Mesendoderm (in vitro differentiated cells): ENCODE results near the gene HGFAC.

Source experiments
- DNase-seq: peaks from one replicate; pipeline ENCODE4 v3.0.0; 2013
- H2AK5ac ChIP-seq: 2 replicates; pipeline ENCODE4 v1.6.1; 2013; ENCODE audit warnings: low read length, inconsistent platforms
- H2BK120ac ChIP-seq: 2 replicates; pipeline ENCODE4 v1.6.1; 2013; ENCODE audit warnings: low read depth, mild to moderate bottlenecking, low read length, moderate library complexity, mixed read lengths
- H2BK15ac ChIP-seq: replicated peaks from 2 replicates; pipeline ENCODE4 v1.6.1; 2013; ENCODE audit warnings: low read depth, mild to moderate bottlenecking, moderate library complexity
- H2BK5ac ChIP-seq: 2 replicates; pipeline ENCODE4 v1.6.1; 2013; ENCODE audit warnings: low read length, inconsistent platforms
- H3K18ac ChIP-seq: 2 replicates; pipeline ENCODE4 v1.6.1; 2013; ENCODE audit warnings: mild to moderate bottlenecking, low read length, mixed read lengths
- H3K23ac ChIP-seq: one replicate; pipeline ENCODE4 v1.6.1; 2013; ENCODE audit warnings: low read length
- H3K27ac ChIP-seq: 2 replicates; pipeline ENCODE4 v1.5.1; 2013; ENCODE audit warnings: low read depth, mild to moderate bottlenecking, inconsistent platforms, low read length, moderate library complexity
- H3K27me3 ChIP-seq: 2 replicates; pipeline ENCODE4 v1.6.1; 2013; ENCODE audit warnings: low read length, control low read depth, mild to moderate bottlenecking, inconsistent platforms; ENCODE audit not compliant: insufficient read depth, poor library complexity
- H3K36me3 ChIP-seq: 2 replicates; pipeline ENCODE4 v1.6.1; 2013; ENCODE audit warnings: low read length, inconsistent platforms; ENCODE audit not compliant: control insufficient read depth, insufficient read depth
- H3K4ac ChIP-seq: one replicate; pipeline ENCODE4 v1.6.1; 2013; ENCODE audit warnings: low read depth, mild to moderate bottlenecking, low read length, moderate library complexity
- H3K4me1 ChIP-seq: 2 replicates; pipeline ENCODE4 v1.6.1; 2013; ENCODE audit warnings: low read depth, low read length, inconsistent platforms; ENCODE audit not compliant: control insufficient read depth
- H3K4me2 ChIP-seq: 2 replicates; pipeline ENCODE4 v1.6.1; 2013; ENCODE audit warnings: low read length
- H3K4me3 ChIP-seq: 2 replicates; pipeline ENCODE4 v1.5.1; 2013; ENCODE audit warnings: mild to moderate bottlenecking, low read length
- H3K56ac ChIP-seq: one replicate; pipeline ENCODE4 v1.6.1; 2013; ENCODE audit warnings: low read length
- H3K79me1 ChIP-seq: 2 replicates; pipeline ENCODE4 v1.6.1; 2013; ENCODE audit warnings: low read length, inconsistent platforms
- H3K79me2 ChIP-seq: 2 replicates; pipeline ENCODE4 v1.6.1; 2013; ENCODE audit warnings: mild to moderate bottlenecking, low read length; ENCODE audit not compliant: control insufficient read depth, insufficient read depth
- H3K9ac ChIP-seq: 2 replicates; pipeline ENCODE4 v1.6.1; 2013; ENCODE audit warnings: low read length, inconsistent platforms
- H4K5ac ChIP-seq: one replicate; pipeline ENCODE4 v1.6.1; 2013; ENCODE audit warnings: low read length
- H4K8ac ChIP-seq: one replicate; pipeline ENCODE4 v1.6.1; 2013; ENCODE audit warnings: low read depth, mild to moderate bottlenecking, control low read depth, low read length, moderate library complexity
- WGBS: extraction: QIAGEN DNeasy Blood & Tissue Kit; methylation state at CpG from one replicate; pipeline ENCODE4 v1.1.7; 2013; ENCODE audit warnings: low lambda C conversion rate, missing lambda C conversion rate; ENCODE audit not compliant: insufficient coverage; ENCODE audit errors: extremely low coverage; 5-methylcytosine and 5-hydroxymethylcytosine counted together

Gene HGFAC

GRCh38 chr4:3434881-3435685 lies 6.7 kb upstream of the HGFAC start:
- Histone ChIP-seq H3K79me2 (no peaks in the 10 kb centered on the region), H2BK15ac (no peak overlapping the region), H3K4ac (no peak overlapping the region), H3K4me2 (no peak overlapping the region), H3K79me1 (no peaks in the 10 kb centered on the region), H3K23ac (no peak overlapping the region), H4K8ac (no peak overlapping the region), H4K5ac (no peak overlapping the region), H2AK5ac (no peak overlapping the region), H2BK120ac (no peak overlapping the region), H3K27ac (no peak overlapping the region), H2BK5ac (no peak overlapping the region), H3K4me3 (no peak overlapping the region), H3K27me3 (no peaks in the 10 kb centered on the region), H3K56ac (no peak overlapping the region), H3K36me3 (no peaks in the 10 kb centered on the region), H3K9ac (no peak overlapping the region), H3K4me1 (no peaks in the 10 kb centered on the region), H3K18ac (no peak overlapping the region)
- WGBS: no CpG with 5 or more reads among the region's 16 CpGs
- DNase-seq: peak; percentile 34

- H3K23ac ChIP-seq: no peak overlapping the region
- H3K36me3 ChIP-seq: no peaks in the 10 kb centered on the region
- H4K5ac ChIP-seq: no peak overlapping the region
- no peak overlapping the region for H3K56ac ChIP-seq
- H4K8ac ChIP-seq: no peak overlapping the region
- no peaks in the 10 kb centered on the region for H3K79me2 ChIP-seq
- DNase-seq: no peak
- no peak overlapping the region for H2AK5ac ChIP-seq
- no peak overlapping the region for H3K18ac ChIP-seq
- no peaks in the 10 kb centered on the region for H3K4me1 ChIP-seq
- H2BK15ac ChIP-seq: no peak overlapping the region
- no peaks in the 10 kb centered on the region for H3K79me1 ChIP-seq
- no peak overlapping the region for H2BK120ac ChIP-seq
- no peak overlapping the region for H3K9ac ChIP-seq
- no peak overlapping the region for H3K4ac ChIP-seq
- no CpG with 5 or more reads among the region's 4 CpGs for WGBS
- no peaks in the 10 kb centered on the region for H3K27me3 ChIP-seq
- H3K4me2 ChIP-seq: no peak overlapping the region
- no peak overlapping the region for H2BK5ac ChIP-seq
- no peak overlapping the region for H3K4me3 ChIP-seq
- no peak overlapping the region for H3K27ac ChIP-seq
Observed at GRCh38 chr4:3435686-3435956, 6.1 kb upstream of the HGFAC start.

GRCh38 chr4:3436048-3436797 lies 5.5 kb upstream of the HGFAC start:
- Histone ChIP-seq H3K27ac (no peak overlapping the region), H2AK5ac (no peak overlapping the region), H4K8ac (no peak overlapping the region), H2BK120ac (no peak overlapping the region), H3K36me3 (no peaks in the 10 kb centered on the region), H3K18ac (no peak overlapping the region), H3K79me1 (no peaks in the 10 kb centered on the region), H3K23ac (no peak overlapping the region), H3K56ac (no peak overlapping the region), H3K4me1 (no peaks in the 10 kb centered on the region), H4K5ac (no peak overlapping the region), H2BK5ac (no peak overlapping the region), H3K9ac (no peak overlapping the region), H3K4ac (no peak overlapping the region), H3K4me3 (no peak overlapping the region), H3K4me2 (no peak overlapping the region), H2BK15ac (no peak overlapping the region), H3K79me2 (no peaks in the 10 kb centered on the region), H3K27me3 (no peaks in the 10 kb centered on the region)
- no CpG with 5 or more reads among the region's 22 CpGs for WGBS
- no peak for DNase-seq

- H3K18ac ChIP-seq: no peak overlapping the region
- H3K9ac ChIP-seq: no peak overlapping the region
- H2AK5ac ChIP-seq: no peak overlapping the region
- no peaks in the 10 kb centered on the region for H3K27me3 ChIP-seq
- no peak overlapping the region for H3K4me2 ChIP-seq
- H3K79me1 ChIP-seq: no peaks in the 10 kb centered on the region
- WGBS: no CpG with 5 or more reads among the region's 19 CpGs
- no peak overlapping the region for H3K27ac ChIP-seq
- no peak overlapping the region for H2BK15ac ChIP-seq
- no peak overlapping the region for H3K4ac ChIP-seq
- H3K4me1 ChIP-seq: no peaks in the 10 kb centered on the region
- no peaks in the 10 kb centered on the region for H3K79me2 ChIP-seq
- no peak overlapping the region for H3K4me3 ChIP-seq
- H2BK120ac ChIP-seq: no peak overlapping the region
- no peak overlapping the region for H3K56ac ChIP-seq
- H2BK5ac ChIP-seq: no peak overlapping the region
- H4K5ac ChIP-seq: no peak overlapping the region
- H3K36me3 ChIP-seq: no peaks in the 10 kb centered on the region
- H4K8ac ChIP-seq: no peak overlapping the region
- H3K23ac ChIP-seq: no peak overlapping the region
- no peak for DNase-seq
Observed at GRCh38 chr4:3436798-3437581, 4.8 kb upstream of the HGFAC start.

- no peak for DNase-seq
- no peak overlapping the region for H3K4me2 ChIP-seq
- no peak overlapping the region for H3K4me3 ChIP-seq
- no peak overlapping the region for H4K8ac ChIP-seq
- H3K27ac ChIP-seq: no peak overlapping the region
- H3K4ac ChIP-seq: no peak overlapping the region
- H2BK5ac ChIP-seq: no peak overlapping the region
- H4K5ac ChIP-seq: no peak overlapping the region
- no peaks in the 10 kb centered on the region for H3K79me2 ChIP-seq
- H3K79me1 ChIP-seq: no peaks in the 10 kb centered on the region
- no peaks in the 10 kb centered on the region for H3K27me3 ChIP-seq
- no peak overlapping the region for H3K56ac ChIP-seq
- H2BK15ac ChIP-seq: no peak overlapping the region
- H3K23ac ChIP-seq: no peak overlapping the region
- no peak overlapping the region for H2BK120ac ChIP-seq
- no peak overlapping the region for H2AK5ac ChIP-seq
- H3K9ac ChIP-seq: no peak overlapping the region
- no peaks in the 10 kb centered on the region for H3K36me3 ChIP-seq
- H3K4me1 ChIP-seq: no peaks in the 10 kb centered on the region
- no CpG with 5 or more reads among the region's 9 CpGs for WGBS
- no peak overlapping the region for H3K18ac ChIP-seq
Observed at GRCh38 chr4:3437582-3437936, 4.2 kb upstream of the HGFAC start.
